Bronchial epithelial cell (primary cell): ENCODE data around the gene TMEM266. TPM values are rescaled to one million over a fixed set of nuclear protein-coding genes. Genes with fewer than 3 reads are reported as not detected.

Source experiments
- DNase-seq: peaks from one replicate; pipeline ENCODE4 v3.0.0-alpha.2; 2010; ENCODE audit warnings: low read depth
- FAIRE-seq: peaks from 2 replicates; lab custom pipeline; 2011; peaks lifted over from hg19 to GRCh38; lab: Jason Lieb, UNC
- H3K27me3 ChIP-seq: 2 replicates; pipeline ENCODE4 v1.5.1; 2011; ENCODE audit warnings: low read length; ENCODE audit not compliant: control insufficient read depth, insufficient read depth
- H3K36me3 ChIP-seq: 2 replicates; pipeline ENCODE4 v1.5.1; 2011; ENCODE audit warnings: low read length; ENCODE audit not compliant: control insufficient read depth, insufficient read depth
- H3K4me3 ChIP-seq: 2 replicates; pipeline ENCODE4 v1.5.1; 2011; ENCODE audit warnings: mild to moderate bottlenecking, low read depth, low read length, control low read depth
- CTCF ChIP-seq: IDR thresholded peaks from 2 replicates; pipeline ENCODE4 v1.5.1; 2011; ENCODE audit warnings: mild to moderate bottlenecking, moderate library complexity, low read length, control low read depth, inconsistent platforms; ENCODE audit not compliant: insufficient read depth, severe bottlenecking
- total RNA-seq: library from RNA; depleted of rRNA; stranded (reverse); fragments of >200 nt; gene quantifications from 2 replicates; pipeline ENCODE4 v1.2.1, GENCODE V29; 2014

Gene TMEM266
- total RNA-seq, 1 donor from 2014 or later = under 0.01 TPM

- H3K4me3 ChIP-seq = no peak overlapping the region
- TF ChIP-seq CTCF = no peak
- DNase-seq = no peak
- no peaks in the 10 kb centered on the region for H3K27me3 ChIP-seq
- H3K36me3 ChIP-seq = no peaks in the 10 kb centered on the region
- FAIRE-seq = no peak
Measured at GRCh38 chr15:76183930-76184649, 124.3 kb downstream of the TMEM266 start.

GRCh38 chr15:76184650-76185035 is 124.9 kb downstream of the TMEM266 start:
- TF ChIP-seq CTCF = no peak
- no peak for FAIRE-seq
- H3K27me3 ChIP-seq = no peaks in the 10 kb centered on the region
- no peak overlapping the region for H3K4me3 ChIP-seq
- DNase-seq = no peak
- no peaks in the 10 kb centered on the region for H3K36me3 ChIP-seq

- H3K36me3 ChIP-seq = no peaks in the 10 kb centered on the region
- FAIRE-seq (no peak), DNase-seq (peak; percentile 77)
- H3K4me3 ChIP-seq = no peak overlapping the region
- peak; percentile 80 for TF ChIP-seq CTCF
- H3K27me3 ChIP-seq = no peaks in the 10 kb centered on the region
Measured at GRCh38 chr15:76185716-76186115, 125.9 kb downstream of the TMEM266 start.

- no peak for TF ChIP-seq CTCF
- FAIRE-seq (no peak), DNase-seq (no peak)
Measured at GRCh38 chr15:76187163-76187562, 127.4 kb downstream of the TMEM266 start.

GRCh38 chr15:76189106-76189505 is 129.3 kb downstream of the TMEM266 start:
- DNase-seq (no peak), FAIRE-seq (no peak)
- no peaks in the 10 kb centered on the region for H3K36me3 ChIP-seq
- H3K4me3 ChIP-seq = no peak overlapping the region
- H3K27me3 ChIP-seq = no peaks in the 10 kb centered on the region
- no peak for TF ChIP-seq CTCF

More at GRCh38 chr15:76187163-76187562, 127.4 kb downstream of the TMEM266 start:
- H3K36me3 ChIP-seq = no peaks in the 10 kb centered on the region
- H3K4me3 ChIP-seq = no peak overlapping the region
- H3K27me3 ChIP-seq = no peaks in the 10 kb centered on the region
